GM12874 (cell line): ENCODE data around the gene ENTREP3.

Source experiments
- CTCF ChIP-seq: IDR thresholded peaks from 2 replicates; pipeline ENCODE4 v1.5.1; 2011; ENCODE audit warnings: low read depth, mild to moderate bottlenecking, control low read depth, low read length, moderate library complexity; ENCODE audit not compliant: insufficient read depth

Gene ENTREP3

GRCh38 chr1:155208541-155209311, 46.6 kb downstream of the ENTREP3 start, which contains the start of gene MTX1:
Gene MTX1 (plus strand): TSS chr1:155208695. CDS start chr1:155208805, 110 bp downstream.
- TF ChIP-seq CTCF = no peak

GRCh38 chr1:155207806-155208540, 47.3 kb downstream of the ENTREP3 start, which contains the start of gene THBS3:
Gene THBS3 (minus strand): TSS chr1:155207897. CDS start chr1:155207876, 21 bp downstream.
- no peak for TF ChIP-seq CTCF

GRCh38 chr1:155206891-155207805, 48.1 kb downstream of the ENTREP3 start:
- peak; percentile 84 for TF ChIP-seq CTCF

- TF ChIP-seq CTCF = no peak
Observed at GRCh38 chr1:155205969-155206593, 49.2 kb downstream of the ENTREP3 start.

- no peak for TF ChIP-seq CTCF
Observed at GRCh38 chr1:155205035-155205434, 50.2 kb downstream of the ENTREP3 start.

- no peak for TF ChIP-seq CTCF
Observed at GRCh38 chr1:155202731-155203515, 52.4 kb downstream of the ENTREP3 start.
